ENCODE data around the gene CATSPERE. TPM values are rescaled to one million over a fixed set of nuclear protein-coding genes. Genes with fewer than 3 reads are reported as not detected.

The CATSPERE gene
- total and polyA plus RNA-seq, 2 donors (not counting 3 experiments of a cell fraction or from before 2014, with no cell fraction given) = 0.61 to 1.9 TPM

DNA sequence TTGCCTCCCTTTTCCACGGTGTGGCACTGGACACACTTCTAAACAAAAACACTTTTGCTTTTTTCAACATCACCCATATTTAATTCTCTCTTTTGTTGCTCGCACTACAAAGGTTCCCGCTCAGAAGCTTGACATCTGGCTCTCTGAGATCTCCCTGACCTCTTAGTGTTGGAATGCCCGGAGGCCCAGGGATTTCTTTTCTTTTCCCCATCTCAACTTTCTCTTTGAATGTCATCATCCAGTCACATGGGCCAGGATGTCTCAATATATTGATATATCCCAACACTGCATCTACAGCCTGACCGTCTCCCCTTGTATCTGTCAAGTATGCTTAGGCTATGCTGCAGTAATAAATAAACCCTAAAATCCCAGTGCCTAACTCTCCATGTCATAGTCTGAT lies 137.5 kb downstream of the CATSPERE start:
- no peaks in the 10 kb centered on the region for H3K9me1 ChIP-seq (replicated peaks; ENCODE audit: control insufficient read depth, extremely low read depth, insufficient read depth, low read length)
- ChIA-PET POLR2A (no interaction called here), CTCF (no interaction called here)
- H3K27ac ChIP-seq (ENCODE audit: insufficient read depth, low read depth, low read length) = no peak overlapping the region
- no peaks in the 10 kb centered on the region for H4K20me1 ChIP-seq (replicated peaks; ENCODE audit: control insufficient read depth, extremely low read depth, insufficient read depth, low read length)
- no peaks in the 10 kb centered on the region for H3K27me3 ChIP-seq (ENCODE audit: control insufficient read depth in 2 of 2, insufficient read depth in 2 of 2, low read length in 2 of 2)
- H3K79me2 ChIP-seq (ENCODE audit: control insufficient read depth, insufficient read depth, low read length) = no peaks in the 10 kb centered on the region
- no peak overlapping the region for H3K9ac ChIP-seq (replicated peaks; ENCODE audit: extremely low read depth, insufficient read depth, low read length)
- intact Hi-C loops (cut with micrococcal nuclease) (no loop called here), dilution Hi-C loops (cut with MboI; ENCODE audit: extremely low pct_ligation_motif_present, low sequenced_read_pairs) (no loop called here)
- TF ChIP-seq POLR2A (IDR thresholded peaks at IDR 0.05; ENCODE audit: low read depth, low read length) (no peak), JUN (IDR thresholded peaks at IDR 0.05; ENCODE audit: borderline replicate concordance, insufficient read depth, insufficient read length, low read depth) (no peak), MYC (IDR thresholded peaks at IDR 0.05; ENCODE audit: low read depth, low read length) (no peak), EZH2 (IDR thresholded peaks at IDR 0.05; ENCODE audit: borderline replicate concordance, low read depth, low read length, severe bottlenecking) (no peak), POLR2AphosphoS5 (IDR thresholded peaks at IDR 0.05; ENCODE audit: insufficient read depth, low read depth, low read length) (no peak), FOS (IDR thresholded peaks at IDR 0.05; ENCODE audit: borderline replicate concordance, insufficient read depth, low read length) (no peak)
- TF ChIP-seq, protein P1, sequence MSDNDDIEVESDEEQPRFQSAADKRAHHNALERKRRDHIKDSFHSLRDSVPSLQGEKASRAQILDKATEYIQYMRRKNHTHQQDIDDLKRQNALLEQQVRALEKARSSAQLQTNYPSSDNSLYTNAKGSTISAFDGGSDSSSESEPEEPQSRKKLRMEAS (IDR thresholded peaks at IDR 0.05; ENCODE audit: insufficient read depth, insufficient read length) = no peak
- TF ChIP-seq, protein P2, sequence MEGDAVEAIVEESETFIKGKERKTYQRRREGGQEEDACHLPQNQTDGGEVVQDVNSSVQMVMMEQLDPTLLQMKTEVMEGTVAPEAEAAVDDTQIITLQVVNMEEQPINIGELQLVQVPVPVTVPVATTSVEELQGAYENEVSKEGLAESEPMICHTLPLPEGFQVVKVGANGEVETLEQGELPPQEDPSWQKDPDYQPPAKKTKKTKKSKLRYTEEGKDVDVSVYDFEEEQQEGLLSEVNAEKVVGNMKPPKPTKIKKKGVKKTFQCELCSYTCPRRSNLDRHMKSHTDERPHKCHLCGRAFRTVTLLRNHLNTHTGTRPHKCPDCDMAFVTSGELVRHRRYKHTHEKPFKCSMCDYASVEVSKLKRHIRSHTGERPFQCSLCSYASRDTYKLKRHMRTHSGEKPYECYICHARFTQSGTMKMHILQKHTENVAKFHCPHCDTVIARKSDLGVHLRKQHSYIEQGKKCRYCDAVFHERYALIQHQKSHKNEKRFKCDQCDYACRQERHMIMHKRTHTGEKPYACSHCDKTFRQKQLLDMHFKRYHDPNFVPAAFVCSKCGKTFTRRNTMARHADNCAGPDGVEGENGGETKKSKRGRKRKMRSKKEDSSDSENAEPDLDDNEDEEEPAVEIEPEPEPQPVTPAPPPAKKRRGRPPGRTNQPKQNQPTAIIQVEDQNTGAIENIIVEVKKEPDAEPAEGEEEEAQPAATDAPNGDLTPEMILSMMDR (IDR thresholded peaks at IDR 0.05; ENCODE audit: extremely low read depth in 1 of 2, insufficient read depth in 1 of 2, low read depth in 1 of 2, low read length in 2 of 2) = no peak
- H3K36me3 ChIP-seq (ENCODE audit: control insufficient read depth in 2 of 2, extremely low read depth in 1 of 2, insufficient read depth in 2 of 2, low read length in 2 of 2) = no peaks in the 10 kb centered on the region
- no peak overlapping the region for H3K4me2 ChIP-seq (ENCODE audit: insufficient read depth, low read length)
- BruUV-seq (replicated peaks) = no TSS peak
- no peak overlapping the region for H2AFZ ChIP-seq (ENCODE audit: low read depth, low read length)
- no peak for DNase-seq (ENCODE audit: low read depth, low spot score)
- no peak overlapping the region for H3K4me3 ChIP-seq (replicated peaks in 1 of 3; ENCODE audit: insufficient read depth in 1 of 3, low read depth in 1 of 3, low read length in 3 of 3)
- FAIRE-seq = no peak
- H3K9me3 ChIP-seq (replicated peaks; ENCODE audit: control insufficient read depth, insufficient read depth, low read length) = no peaks in the 10 kb centered on the region
- peaks cover 15% of the 10 kb centered on the region for H3K4me1 ChIP-seq (ENCODE audit: control insufficient read depth, extremely low read depth, insufficient read depth, low read length)

All from endothelial cell of umbilical vein (primary cell).